ENCODE results near the gene PMCH.

DNA sequence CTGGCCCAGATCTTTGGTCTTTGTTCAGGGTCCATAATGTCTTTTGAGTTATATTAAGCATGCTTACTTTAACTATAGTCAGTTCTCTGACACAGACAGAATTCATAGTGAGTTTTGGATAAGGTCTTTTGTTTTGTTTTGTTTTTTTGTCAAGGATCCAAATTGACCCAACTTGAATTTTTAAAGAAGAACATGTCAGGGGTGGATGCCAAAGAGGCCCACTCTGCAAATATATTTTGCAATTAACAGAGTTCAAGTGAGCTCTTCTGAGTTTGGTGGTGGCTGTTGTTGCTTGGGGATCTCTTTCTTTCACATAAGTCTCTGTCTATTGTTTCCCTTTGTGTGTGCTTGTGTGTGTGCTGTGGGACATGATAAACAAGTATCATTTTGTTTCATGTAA, 34.4 kb upstream of the PMCH start:
- TF ChIP-seq, protein P1, sequence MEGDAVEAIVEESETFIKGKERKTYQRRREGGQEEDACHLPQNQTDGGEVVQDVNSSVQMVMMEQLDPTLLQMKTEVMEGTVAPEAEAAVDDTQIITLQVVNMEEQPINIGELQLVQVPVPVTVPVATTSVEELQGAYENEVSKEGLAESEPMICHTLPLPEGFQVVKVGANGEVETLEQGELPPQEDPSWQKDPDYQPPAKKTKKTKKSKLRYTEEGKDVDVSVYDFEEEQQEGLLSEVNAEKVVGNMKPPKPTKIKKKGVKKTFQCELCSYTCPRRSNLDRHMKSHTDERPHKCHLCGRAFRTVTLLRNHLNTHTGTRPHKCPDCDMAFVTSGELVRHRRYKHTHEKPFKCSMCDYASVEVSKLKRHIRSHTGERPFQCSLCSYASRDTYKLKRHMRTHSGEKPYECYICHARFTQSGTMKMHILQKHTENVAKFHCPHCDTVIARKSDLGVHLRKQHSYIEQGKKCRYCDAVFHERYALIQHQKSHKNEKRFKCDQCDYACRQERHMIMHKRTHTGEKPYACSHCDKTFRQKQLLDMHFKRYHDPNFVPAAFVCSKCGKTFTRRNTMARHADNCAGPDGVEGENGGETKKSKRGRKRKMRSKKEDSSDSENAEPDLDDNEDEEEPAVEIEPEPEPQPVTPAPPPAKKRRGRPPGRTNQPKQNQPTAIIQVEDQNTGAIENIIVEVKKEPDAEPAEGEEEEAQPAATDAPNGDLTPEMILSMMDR (IDR thresholded peaks at IDR 0.05; ENCODE audit: low read length) = no peak
- TF ChIP-seq EZH2 (optimal IDR thresholded peaks at IDR 0.05; ENCODE audit: low read depth, low read length) (no peak), EZH2phosphoT487 (IDR thresholded peaks at IDR 0.05; ENCODE audit: low read length) (no peak)

Measured in MM.1S (cell line).